ENCODE results near the gene SMLR1.

The SMLR1 gene

DNA sequence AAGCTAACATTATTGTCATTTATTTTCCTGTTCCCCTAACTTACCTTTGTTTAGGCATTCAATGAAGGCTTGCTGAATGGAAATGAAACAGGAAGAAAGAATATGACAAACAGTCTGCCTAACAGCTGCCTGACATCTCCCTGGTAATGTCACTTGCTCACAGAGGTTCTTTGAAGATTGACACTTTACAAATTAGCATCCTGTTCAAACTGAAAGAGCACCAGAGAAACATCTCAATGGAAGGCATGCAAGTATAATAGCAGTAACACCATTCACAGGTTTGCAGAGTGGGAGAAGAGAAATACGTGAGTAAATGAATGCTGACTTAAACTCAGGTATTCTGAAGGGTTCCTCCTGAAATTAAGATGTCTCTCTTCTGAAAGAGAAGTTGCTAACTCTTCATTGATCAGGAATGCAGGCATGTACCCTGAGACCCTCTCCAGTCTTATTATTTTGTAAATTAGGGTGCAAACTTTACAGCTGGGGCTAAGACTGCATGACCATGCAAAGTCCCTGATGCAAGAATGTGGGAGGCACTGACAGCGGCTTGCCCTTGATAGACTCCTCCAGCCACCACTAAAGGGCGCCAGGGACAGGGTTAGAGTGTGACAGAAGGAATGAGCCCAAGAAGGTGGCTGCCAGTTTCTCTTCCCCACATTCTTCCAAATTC lies 1.3 kb upstream of the SMLR1 start:
- DNase-seq, result no peak

GRCh38 chr6:130826442-130827246 lies 562 bp upstream of the SMLR1 start:
- DNase-seq, result no peak

DNA sequence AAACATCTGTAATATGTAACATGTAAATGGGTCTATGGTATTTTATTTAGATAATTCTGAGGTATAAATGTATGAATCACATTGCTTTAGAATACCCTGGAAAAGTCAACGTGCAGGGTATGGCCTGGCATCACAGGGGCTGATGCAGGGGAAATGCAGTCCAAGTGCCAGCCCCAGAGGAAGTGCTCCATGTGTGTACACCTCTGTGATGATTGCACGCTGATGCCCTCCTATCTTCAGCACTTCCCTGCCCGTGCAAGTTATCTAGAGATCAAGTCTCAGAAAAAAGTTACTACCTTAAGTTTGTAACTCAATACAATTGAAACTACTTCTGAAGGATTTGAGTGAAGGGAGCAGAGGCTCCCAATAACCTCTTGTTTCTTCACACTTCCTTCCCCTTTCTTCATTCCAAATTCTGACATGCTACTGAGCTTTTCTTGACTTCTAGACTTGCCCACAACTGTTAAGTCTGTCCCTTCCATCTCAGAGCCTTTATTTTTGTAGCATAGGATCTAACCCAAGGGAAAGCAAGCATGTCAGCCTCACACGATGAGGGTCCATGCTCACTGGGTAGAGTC lies 2.2 kb downstream of the SMLR1 start:
- no peak for DNase-seq

DNA sequence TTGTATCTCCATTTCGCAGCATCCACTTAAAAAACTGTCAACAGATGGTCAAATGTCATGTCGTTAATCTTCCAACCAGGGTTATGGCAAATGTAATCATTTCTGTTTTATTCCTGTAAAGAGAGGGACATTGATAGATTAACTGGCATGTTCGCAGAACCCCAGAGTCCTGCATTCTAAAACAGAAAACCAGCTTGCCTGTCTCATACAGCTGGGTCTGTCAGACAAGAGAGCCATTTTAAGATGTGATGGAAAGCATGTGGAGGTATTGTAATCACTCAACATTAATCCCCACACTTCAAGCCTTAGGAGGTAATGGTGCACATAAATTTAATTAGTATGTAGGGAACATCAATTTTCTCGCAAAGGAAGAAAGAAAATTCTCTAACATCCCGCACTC lies 4.4 kb downstream of the SMLR1 start:
- DNase-seq, result no peak

DNA sequence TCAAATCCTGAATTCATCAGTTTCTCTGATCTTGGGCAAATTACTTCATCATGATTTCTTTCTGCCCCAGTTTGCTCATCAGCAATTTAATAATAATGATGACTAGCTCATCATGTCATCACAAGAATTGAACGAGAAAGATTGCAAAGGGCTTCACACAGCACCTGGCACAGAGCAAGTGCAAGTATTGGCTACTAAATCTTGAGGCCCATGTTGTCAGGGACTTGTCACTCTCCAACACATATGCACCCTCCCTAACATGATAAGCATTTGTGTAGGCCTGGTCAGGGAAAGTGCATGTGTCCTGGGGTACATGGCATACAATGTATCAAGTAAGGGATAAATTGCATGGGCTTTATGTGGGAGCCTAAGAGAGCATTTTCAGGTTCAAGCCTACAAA lies 6.4 kb downstream of the SMLR1 start:
- DNase-seq, result no peak

DNA sequence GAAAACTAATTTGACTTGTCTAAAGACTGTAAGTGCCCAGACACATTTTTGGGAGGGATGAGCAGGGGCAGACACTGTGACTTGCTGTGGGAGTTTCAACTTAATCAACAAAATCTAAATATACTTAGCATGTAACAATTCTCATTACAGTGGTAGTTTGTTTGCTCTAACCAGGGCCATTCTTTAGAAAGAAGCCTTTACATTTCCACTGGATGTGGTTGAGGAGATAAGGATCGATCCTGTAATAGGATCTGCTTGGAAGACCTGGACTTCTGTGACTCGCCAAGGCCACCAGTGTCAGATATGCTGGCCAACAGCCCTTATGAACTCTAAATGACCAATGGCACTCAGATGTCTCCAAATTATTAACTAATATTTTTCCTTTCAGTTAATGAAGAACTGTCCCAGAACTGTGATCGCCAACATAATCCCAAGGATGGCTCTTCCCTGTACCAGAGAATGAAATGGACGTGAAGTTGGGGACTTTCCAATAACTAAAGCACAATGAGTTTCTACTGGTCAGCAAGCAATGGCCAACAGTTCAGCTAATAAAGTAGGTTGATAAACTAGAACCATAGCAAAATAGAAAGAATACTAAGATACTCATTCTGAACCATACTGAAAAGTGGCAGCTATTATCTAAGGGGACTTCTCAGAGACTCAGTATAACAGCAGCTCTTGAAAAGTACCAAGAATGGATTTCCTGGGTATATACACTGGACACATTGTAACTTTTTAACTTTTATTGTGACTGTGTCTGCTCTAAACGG lies 7.5 kb downstream of the SMLR1 start:
- DNase-seq, result no peak

- DNase-seq, result no peak
These were observed 8.9 kb downstream of the SMLR1 start for GRCh38 chr6:130836055-130836640.

- no peak for DNase-seq
These were observed 9.9 kb downstream of the SMLR1 start for GRCh38 chr6:130837067-130837466.

- no peak for DNase-seq
These were observed 11.1 kb downstream of the SMLR1 start for GRCh38 chr6:130838250-130838860.

- DNase-seq, result no peak
These were observed 11.7 kb downstream of the SMLR1 start for GRCh38 chr6:130838951-130839350.

DNA sequence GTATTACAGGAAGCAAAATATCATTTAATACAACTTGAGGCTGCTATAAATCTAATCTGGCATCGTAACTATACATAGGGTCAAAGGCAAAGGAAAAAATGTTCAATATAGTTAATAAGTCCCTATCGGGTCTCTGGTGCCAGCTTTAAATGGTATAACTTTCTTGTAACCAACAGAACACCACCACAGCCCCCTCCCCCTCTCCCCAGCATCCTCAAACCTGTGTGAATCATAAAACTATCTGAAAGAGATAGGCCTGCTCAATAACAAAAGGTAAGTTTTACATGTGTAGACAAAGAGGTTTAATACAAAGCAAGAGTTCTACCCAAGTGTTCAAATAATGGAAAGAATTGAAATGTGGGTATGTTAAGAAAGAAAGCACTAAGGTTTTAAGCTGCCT lies 12.2 kb downstream of the SMLR1 start:
- no peak for DNase-seq

- no peak for DNase-seq
These were observed 12.8 kb downstream of the SMLR1 start for GRCh38 chr6:130840050-130840449.

DNA sequence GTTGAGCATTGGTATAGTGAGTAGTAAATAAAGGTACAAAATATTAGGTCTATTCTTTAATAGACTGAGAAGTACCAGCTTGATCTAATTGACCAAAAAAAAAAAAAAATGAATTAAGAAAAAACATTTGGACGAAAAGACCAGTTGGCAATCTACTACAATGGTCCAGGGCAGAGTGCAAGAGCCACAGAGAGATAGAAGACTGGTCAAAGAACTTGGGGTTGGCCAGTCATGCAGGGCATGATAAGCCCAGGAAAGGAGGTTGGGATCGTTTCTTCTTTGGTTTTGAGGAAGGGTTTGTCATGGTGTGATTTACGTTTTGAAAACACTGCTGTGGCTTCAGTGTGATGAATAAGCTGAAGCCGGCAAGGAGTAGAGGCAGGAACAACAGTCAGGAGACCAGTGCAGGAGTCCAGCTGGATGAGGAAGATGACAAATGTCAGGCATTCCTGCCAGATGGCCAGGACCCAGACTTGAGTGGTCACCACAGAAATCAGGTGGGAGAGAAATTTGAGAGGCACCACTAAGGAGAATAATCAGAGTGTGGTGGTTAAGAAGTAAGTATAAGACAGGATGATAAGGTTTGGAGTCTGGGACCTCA lies 14.0 kb downstream of the SMLR1 start:
- no peak for DNase-seq

GRCh38 chr6:130843575-130844320 lies 16.5 kb downstream of the SMLR1 start:
- no peak for DNase-seq

GRCh38 chr6:130846501-130846900 lies 19.3 kb downstream of the SMLR1 start:
- no peak for DNase-seq

GRCh38 chr6:130847001-130847910 lies 20.1 kb downstream of the SMLR1 start:
- DNase-seq, result no peak

DNA sequence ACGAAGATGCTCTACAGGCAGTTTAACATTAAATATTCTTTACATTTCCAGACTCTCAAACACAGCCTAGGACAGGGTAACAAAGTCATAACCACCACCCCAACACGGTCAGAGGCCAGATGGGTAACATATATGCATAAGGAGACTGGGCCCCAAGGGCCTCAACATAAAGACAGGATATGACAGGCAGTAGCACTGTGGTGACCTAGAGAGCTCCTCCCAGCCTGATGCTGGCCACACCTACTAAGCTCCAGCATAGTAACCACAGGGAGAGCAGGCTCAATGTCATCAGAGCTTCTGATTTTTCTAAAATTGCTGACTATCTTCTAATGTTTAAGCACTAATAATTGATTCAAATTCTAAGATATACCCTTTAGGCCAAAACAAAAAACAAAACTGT lies 21.7 kb downstream of the SMLR1 start:
- DNase-seq, result no peak

- DNase-seq, result no peak
These were observed 22.4 kb downstream of the SMLR1 start for GRCh38 chr6:130849594-130849993.

- no peak for DNase-seq
These were observed 23.8 kb downstream of the SMLR1 start for GRCh38 chr6:130851026-130851425.

- no peak for DNase-seq
These were observed 25.8 kb downstream of the SMLR1 start for GRCh38 chr6:130852844-130853554.

Measured in right hindlimb (tissue), 1 donor.